Tibial nerve (tissue), 4 donors: ENCODE data around the gene CREB3L4. TPM values are rescaled to one million over a fixed set of nuclear protein-coding genes. Genes with fewer than 3 reads are reported as not detected.
A peak's percentile ranks its signal among the peaks of the same experiment; 100 is the strongest.
"Not testable (repeated sequence)": the region's sequence is repeated elsewhere in the genome, so short reads cannot be mapped to it uniquely, and the experiment has no call there.

ENCODE experiments used
- DNase-seq, 2 donors: peaks; one replicate each; pipeline ENCODE4 v3.0.0-alpha.2; 2019; ENCODE audit warnings: low spot score in 2 of 2
- H3K27ac ChIP-seq, 4 donors: fragments of 200-600 bp; sonication (generic) in 3 of 4; one replicate each; pipeline ENCODE4 v1.5.1; 2017 to 2019; ENCODE audit warnings: mild to moderate bottlenecking in 1 of 4
- H3K27me3 ChIP-seq, 2 donors: fragments of 200-600 bp; sonication (generic) in 1 of 2; one replicate each; pipeline versions ENCODE4 v1.5.1 to v1.6.0; 2017 to 2019
- H3K36me3 ChIP-seq, 3 donors: fragments of 200-600 bp; sonication (generic); one replicate each; pipeline ENCODE4 v1.5.1; 2018 to 2019
- H3K4me1 ChIP-seq, 4 donors: fragments of 200-600 bp; sonication (generic) in 3 of 4; one replicate each; pipeline ENCODE4 v1.5.1; 2017 to 2019
- H3K4me3 ChIP-seq, 4 donors: fragments of 200-600 bp; sonication (generic) in 3 of 4; one replicate each; pipeline ENCODE4 v1.5.1; 2017 to 2019; ENCODE audit warnings: mild to moderate bottlenecking in 1 of 4, moderate library complexity in 1 of 4
- H3K9me3 ChIP-seq, 4 donors: fragments of 200-600 bp; sonication (generic) in 3 of 4; one replicate each; pipeline ENCODE4 v1.5.1; 2017 to 2019
- CTCF ChIP-seq, 5 experiments: fragments of 200-600 bp in 3 of 5; fragments of 450-650 bp in 2 of 5; sonication (generic) in 3 of 5; IDR thresholded peaks; one replicate each; pipeline ENCODE4 v1.5.1; 2016 to 2019; ENCODE audit warnings: antibody characterized with exemption in 5 of 5, mild to moderate bottlenecking in 3 of 5, moderate library complexity in 2 of 5
- EP300 ChIP-seq, 2 donors: sonication (generic); formaldehyde crosslinking; IDR thresholded peaks; one replicate each; pipeline ENCODE4 v1.6.1; 2017; ENCODE audit warnings: antibody characterized with exemption in 2 of 2, mild to moderate bottlenecking in 1 of 2
- POLR2A ChIP-seq, 2 donors: fragments of 450-650 bp; IDR thresholded peaks; one replicate each; pipeline ENCODE4 v1.6.1; 2017; ENCODE audit warnings: antibody characterized with exemption in 2 of 2, mild to moderate bottlenecking in 2 of 2, moderate library complexity in 2 of 2
- WGBS, 2 donors: methylation state at CpG; one replicate each; pipeline ENCODE4 v1.1.5; 2018; 5-methylcytosine and 5-hydroxymethylcytosine counted together
- total RNA-seq, 4 donors: library from RNA; depleted of rRNA; stranded (reverse); fragments of >200 nt; gene quantifications; one replicate each; pipeline ENCODE4 v1.1.0, GENCODE V29; 2016

The CREB3L4 gene
- total RNA-seq, 4 donors from 2014 or later, result 10.2 to 17.5 (median 11.4) TPM

- Histone ChIP-seq H3K36me3 (peaks cover 0 to 49% (median 3%) of the 10 kb centered on the region in 3 donors), H3K9me3 (no peaks in the 10 kb centered on the region), H3K4me1 (peaks cover 0 to 38% (median 20%) of the 10 kb centered on the region in 4 donors), H3K4me3 (peak overlapping the region; percentile 75 to 90 (median 82)), H3K27me3 (no peaks in the 10 kb centered on the region), H3K27ac (peak overlapping the region; percentile 93 to 98 (median 96))
- TF ChIP-seq CTCF (IDR thresholded peaks at IDR 0.05) (no peak), POLR2A (IDR thresholded peaks at IDR 0.05) (no peak), EP300 (IDR thresholded peaks at IDR 0.05) (no peak)
- no peak for DNase-seq
- WGBS, 2 donors, result 88 to 96% methylated on average over 2 of the region's 2 CpGs
Measured at GRCh38 chr1:153991806-153992205, 24.1 kb downstream of the CREB3L4 start.

GRCh38 chr1:153995202-153995601 lies 27.5 kb downstream of the CREB3L4 start:
- H3K27ac ChIP-seq, result no peak overlapping the region
- TF ChIP-seq EP300 (IDR thresholded peaks at IDR 0.05), result no peak
- TF ChIP-seq POLR2A (IDR thresholded peaks at IDR 0.05), result no peak
- TF ChIP-seq CTCF (IDR thresholded peaks at IDR 0.05), result no peak

DNA sequence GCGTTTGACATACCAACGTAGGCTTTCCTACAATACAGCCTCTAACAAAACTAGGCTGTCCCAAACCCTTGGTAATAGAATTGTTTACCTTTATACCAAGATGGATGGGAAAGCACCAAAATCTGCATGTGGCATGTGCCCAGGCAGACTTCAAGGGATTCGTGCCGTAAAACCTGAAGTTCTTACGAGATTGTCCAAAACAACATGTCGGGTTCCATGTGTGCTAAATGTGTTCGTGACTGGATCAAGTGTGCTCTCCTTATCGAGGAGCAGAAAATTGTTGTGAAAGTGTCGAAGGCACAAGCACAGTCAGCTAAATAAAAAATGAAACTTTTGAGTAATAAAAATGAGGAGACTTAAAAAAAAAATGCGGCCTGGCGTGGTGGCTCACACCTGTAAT lies 27.9 kb downstream of the CREB3L4 start:
- TF ChIP-seq POLR2A (IDR thresholded peaks at IDR 0.05) (no peak), EP300 (IDR thresholded peaks at IDR 0.05) (no peak), CTCF (IDR thresholded peaks at IDR 0.05) (no peak)
- Histone ChIP-seq H3K36me3 (peaks cover 0 to 49% (median 3%) of the 10 kb centered on the region in 3 donors), H3K27me3 (no peaks in the 10 kb centered on the region), H3K4me1 (peaks cover 0 to 25% (median 18%) of the 10 kb centered on the region in 4 donors), H3K4me3 (no peak overlapping the region), H3K27ac (no peak overlapping the region), H3K9me3 (no peaks in the 10 kb centered on the region)
- WGBS, 2 donors, result 93 to 99% methylated on average over 11 of the region's 11 CpGs
- no peak for DNase-seq

More at GRCh38 chr1:153995202-153995601, 27.5 kb downstream of the CREB3L4 start:
- no peak for DNase-seq
- Histone ChIP-seq H3K36me3 (peaks cover 0 to 49% (median 3%) of the 10 kb centered on the region in 3 donors), H3K4me3 (no peak overlapping the region), H3K4me1 (peaks cover 0 to 27% (median 18%) of the 10 kb centered on the region in 4 donors), H3K27me3 (no peaks in the 10 kb centered on the region), H3K9me3 (no peaks in the 10 kb centered on the region)
- WGBS, 2 donors, result 76 to 81% methylated on average over 3 of the region's 3 CpGs

GRCh38 chr1:153996882-153997281 lies 29.2 kb downstream of the CREB3L4 start:
- peaks cover 0 to 19% (median 11%) of the 10 kb centered on the region in 4 donors for H3K4me1 ChIP-seq
- 95 to 96% methylated on average over 10 of the region's 10 CpGs for WGBS, 2 donors
- not testable (repeated sequence) for H3K27ac ChIP-seq, DNase-seq, H3K4me3 ChIP-seq, H3K9me3 ChIP-seq, H3K27me3 ChIP-seq
- H3K36me3 ChIP-seq, result peaks cover 0 to 46% (median 3%) of the 10 kb centered on the region in 3 donors

- H3K27me3 ChIP-seq, result no peaks in the 10 kb centered on the region
- peaks cover 0 to 11% (median 0%) of the 10 kb centered on the region in 3 donors for H3K36me3 ChIP-seq
- H3K27ac ChIP-seq, result no peak overlapping the region
- H3K4me1 ChIP-seq, result no peaks in the 10 kb centered on the region
- no peak for DNase-seq
- H3K9me3 ChIP-seq, result no peaks in the 10 kb centered on the region
- WGBS, 2 donors, result 60% methylated on average over 4 of the region's 4 CpGs
- no peak for TF ChIP-seq EP300 (IDR thresholded peaks at IDR 0.05)
- no peak for TF ChIP-seq CTCF (IDR thresholded peaks at IDR 0.05)
- no peak for TF ChIP-seq POLR2A (IDR thresholded peaks at IDR 0.05)
- no peak overlapping the region for H3K4me3 ChIP-seq
Measured at GRCh38 chr1:154000420-154000819, 32.7 kb downstream of the CREB3L4 start.

DNA sequence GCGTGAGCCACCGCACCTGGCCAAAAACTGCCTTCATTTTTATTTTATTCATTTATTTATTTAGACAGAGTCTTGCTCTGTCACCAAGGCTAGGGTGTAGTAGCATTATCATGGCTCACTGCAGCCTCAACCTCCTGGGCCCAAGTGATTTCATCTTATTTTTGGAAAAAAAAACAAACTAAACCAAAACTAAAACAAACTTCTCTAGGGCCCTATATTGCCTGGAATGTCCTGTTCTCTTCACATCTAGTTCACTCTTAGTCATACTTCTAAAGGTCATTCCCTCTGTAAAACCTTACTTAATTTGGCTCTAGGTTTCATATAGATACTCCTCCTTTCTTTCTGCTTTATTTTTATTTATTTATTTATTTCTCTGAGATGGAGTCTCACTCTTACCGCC lies 38.4 kb downstream of the CREB3L4 start:
- H3K4me1 ChIP-seq, result no peaks in the 10 kb centered on the region
- H3K27ac ChIP-seq, result no peak overlapping the region
- DNase-seq, result no peak
- H3K36me3 ChIP-seq, result no peaks in the 10 kb centered on the region
- no peaks in the 10 kb centered on the region for H3K9me3 ChIP-seq
- WGBS, 2 donors, result 88 to 96% methylated on average over 3 of the region's 3 CpGs
- H3K27me3 ChIP-seq, result no peaks in the 10 kb centered on the region
- TF ChIP-seq POLR2A (IDR thresholded peaks at IDR 0.05) (no peak), CTCF (IDR thresholded peaks at IDR 0.05) (no peak), EP300 (IDR thresholded peaks at IDR 0.05) (no peak)
- no peak overlapping the region for H3K4me3 ChIP-seq
